ENCODE data around the gene COBLL1.

COBLL1 gene

GRCh38 chr2:164754157-164755093, 87.2 kb downstream of the COBLL1 start:
- H3K36me3 ChIP-seq (ENCODE audit: insufficient read depth, low read length) = no peaks in the 10 kb centered on the region
- no peak for DNase-seq (ENCODE audit: low read depth, low spot score)
- H3K4me3 ChIP-seq = no peak overlapping the region
- no peaks in the 10 kb centered on the region for H3K9me3 ChIP-seq (ENCODE audit: low read depth, low read length)
- no peak for TF ChIP-seq POLR2AphosphoS5 (IDR thresholded peaks at IDR 0.05; ENCODE audit: borderline replicate concordance, low read depth, low read length)
- TF ChIP-seq FOXP2 (optimal IDR thresholded peaks at IDR 0.05; ENCODE audit: control extremely low read depth, extremely low read length, insufficient read depth) = no peak
- no peak for TF ChIP-seq EZH2 (IDR thresholded peaks at IDR 0.05)
- H3K9ac ChIP-seq (ENCODE audit: insufficient read length) = no peak overlapping the region
- H3K27ac ChIP-seq = no peak overlapping the region

- H3K27ac ChIP-seq = no peak overlapping the region
- H3K36me3 ChIP-seq (ENCODE audit: insufficient read depth, low read length) = no peaks in the 10 kb centered on the region
- H3K9ac ChIP-seq (ENCODE audit: insufficient read length) = no peak overlapping the region
- no peak for DNase-seq (ENCODE audit: low read depth, low spot score)
- H3K9me3 ChIP-seq (ENCODE audit: low read depth, low read length) = no peaks in the 10 kb centered on the region
- TF ChIP-seq FOXP2 (optimal IDR thresholded peaks at IDR 0.05; ENCODE audit: control extremely low read depth, extremely low read length, insufficient read depth) (no peak), EZH2 (IDR thresholded peaks at IDR 0.05) (no peak), POLR2AphosphoS5 (IDR thresholded peaks at IDR 0.05; ENCODE audit: borderline replicate concordance, low read depth, low read length) (no peak)
- H3K4me3 ChIP-seq = no peak overlapping the region
Measured at GRCh38 chr2:164752956-164753355, 88.7 kb downstream of the COBLL1 start.

GRCh38 chr2:164747783-164748433, 93.7 kb downstream of the COBLL1 start:
- Histone ChIP-seq H3K9ac (ENCODE audit: insufficient read length) (no peak overlapping the region), H3K36me3 (ENCODE audit: insufficient read depth, low read length) (no peaks in the 10 kb centered on the region), H3K4me3 (no peak overlapping the region), H3K27ac (no peak overlapping the region), H3K9me3 (ENCODE audit: low read depth, low read length) (no peaks in the 10 kb centered on the region)
- no peak for DNase-seq (ENCODE audit: low read depth, low spot score)
- TF ChIP-seq FOXP2 (optimal IDR thresholded peaks at IDR 0.05; ENCODE audit: control extremely low read depth, extremely low read length, insufficient read depth) (no peak), EZH2 (IDR thresholded peaks at IDR 0.05) (no peak), POLR2AphosphoS5 (IDR thresholded peaks at IDR 0.05; ENCODE audit: borderline replicate concordance, low read depth, low read length) (no peak)

- Histone ChIP-seq H3K9ac (ENCODE audit: insufficient read length) (no peak overlapping the region), H3K36me3 (ENCODE audit: insufficient read depth, low read length) (no peaks in the 10 kb centered on the region), H3K4me3 (no peak overlapping the region), H3K9me3 (ENCODE audit: low read depth, low read length) (no peaks in the 10 kb centered on the region), H3K27ac (no peak overlapping the region)
- DNase-seq (ENCODE audit: low read depth, low spot score) = no peak
- TF ChIP-seq POLR2AphosphoS5 (IDR thresholded peaks at IDR 0.05; ENCODE audit: borderline replicate concordance, low read depth, low read length) (no peak), FOXP2 (optimal IDR thresholded peaks at IDR 0.05; ENCODE audit: control extremely low read depth, extremely low read length, insufficient read depth) (no peak), EZH2 (IDR thresholded peaks at IDR 0.05) (no peak)
Measured at GRCh38 chr2:164747140-164747539, 94.5 kb downstream of the COBLL1 start.

GRCh38 chr2:164746713-164747112, 94.9 kb downstream of the COBLL1 start:
- no peaks in the 10 kb centered on the region for H3K36me3 ChIP-seq (ENCODE audit: insufficient read depth, low read length)
- TF ChIP-seq FOXP2 (optimal IDR thresholded peaks at IDR 0.05; ENCODE audit: control extremely low read depth, extremely low read length, insufficient read depth) = no peak
- TF ChIP-seq EZH2 (IDR thresholded peaks at IDR 0.05) = no peak
- TF ChIP-seq POLR2AphosphoS5 (IDR thresholded peaks at IDR 0.05; ENCODE audit: borderline replicate concordance, low read depth, low read length) = no peak
- no peak overlapping the region for H3K4me3 ChIP-seq
- H3K9ac ChIP-seq (ENCODE audit: insufficient read length) = no peak overlapping the region
- no peaks in the 10 kb centered on the region for H3K9me3 ChIP-seq (ENCODE audit: low read depth, low read length)
- DNase-seq (ENCODE audit: low read depth, low spot score) = no peak
- H3K27ac ChIP-seq = no peak overlapping the region

- no peak for DNase-seq (ENCODE audit: low read depth, low spot score)
- H3K9ac ChIP-seq (ENCODE audit: insufficient read length) = no peak overlapping the region
- H3K36me3 ChIP-seq (ENCODE audit: insufficient read depth, low read length) = no peaks in the 10 kb centered on the region
- no peak overlapping the region for H3K27ac ChIP-seq
- no peak overlapping the region for H3K4me3 ChIP-seq
- TF ChIP-seq FOXP2 (optimal IDR thresholded peaks at IDR 0.05; ENCODE audit: control extremely low read depth, extremely low read length, insufficient read depth) (no peak), POLR2AphosphoS5 (IDR thresholded peaks at IDR 0.05; ENCODE audit: borderline replicate concordance, low read depth, low read length) (no peak), EZH2 (IDR thresholded peaks at IDR 0.05) (no peak)
- H3K9me3 ChIP-seq (ENCODE audit: low read depth, low read length) = no peaks in the 10 kb centered on the region
Measured at GRCh38 chr2:164745012-164745797, 96.4 kb downstream of the COBLL1 start.

GRCh38 chr2:164742738-164743317, 98.8 kb downstream of the COBLL1 start:
- Histone ChIP-seq H3K27ac (no peak overlapping the region), H3K9ac (ENCODE audit: insufficient read length) (no peak overlapping the region), H3K4me3 (no peak overlapping the region), H3K9me3 (ENCODE audit: low read depth, low read length) (no peaks in the 10 kb centered on the region), H3K36me3 (ENCODE audit: insufficient read depth, low read length) (no peaks in the 10 kb centered on the region)
- TF ChIP-seq EZH2 (IDR thresholded peaks at IDR 0.05) (no peak), POLR2AphosphoS5 (IDR thresholded peaks at IDR 0.05; ENCODE audit: borderline replicate concordance, low read depth, low read length) (no peak), FOXP2 (optimal IDR thresholded peaks at IDR 0.05; ENCODE audit: control extremely low read depth, extremely low read length, insufficient read depth) (no peak)
- DNase-seq (ENCODE audit: low read depth, low spot score) = no peak
